HepG2 (cell line): ENCODE data around the gene TRIM37.

Experiments used
- ATF1 ChIP-seq: IDR thresholded peaks from 2 replicates; pipeline ENCODE4 v1.6.1; 2016; ENCODE audit warnings: mild to moderate bottlenecking, control low read depth
- CENPX ChIP-seq: sonication (generic); formaldehyde crosslinking; IDR thresholded peaks from 2 replicates; pipeline ENCODE4 v1.9.0; 2021; ENCODE audit warnings: mild to moderate bottlenecking, missing genetic modification reagents, moderate library complexity

DNA sequence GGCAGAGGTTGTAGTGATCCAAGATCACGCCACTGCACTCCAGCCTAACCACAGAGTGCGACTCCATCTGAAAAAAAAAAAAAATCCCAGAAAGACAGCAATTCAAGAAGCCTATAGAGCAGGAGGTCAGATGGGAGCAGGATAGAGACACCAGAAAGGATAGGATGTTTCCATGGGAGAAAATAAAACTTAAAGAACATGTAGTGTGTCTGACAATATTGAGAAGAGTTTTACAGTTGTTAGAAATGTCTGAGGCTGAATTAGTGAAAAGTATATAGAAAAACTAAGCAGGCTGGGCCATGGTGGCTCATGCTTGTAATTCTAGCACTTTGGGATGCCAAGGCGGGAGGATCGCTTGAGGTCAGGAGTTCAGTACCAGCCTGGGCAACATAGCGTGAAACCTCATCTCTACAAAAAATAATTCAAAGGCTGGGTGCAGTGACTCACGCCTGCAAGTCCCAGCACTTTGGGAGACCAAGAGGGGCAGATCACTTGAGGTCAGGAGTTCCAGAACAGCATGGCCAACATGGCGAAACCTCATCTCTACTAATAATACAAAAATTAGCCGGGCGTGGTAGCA lies 15.3 kb upstream of the TRIM37 start:
- TF ChIP-seq CENPX (CRISPR knock-in tag) (no peak), ATF1 (CRISPR knock-in tag) (no peak)
